Stromal cell of bone marrow (primary cell): Measurements from ENCODE around the gene GIPC3.

ENCODE experiments used
- DNase-seq: peaks from one replicate; pipeline ENCODE4 v3.0.0-alpha.2; 2012; ENCODE audit warnings: low read depth

GIPC3 gene

DNA sequence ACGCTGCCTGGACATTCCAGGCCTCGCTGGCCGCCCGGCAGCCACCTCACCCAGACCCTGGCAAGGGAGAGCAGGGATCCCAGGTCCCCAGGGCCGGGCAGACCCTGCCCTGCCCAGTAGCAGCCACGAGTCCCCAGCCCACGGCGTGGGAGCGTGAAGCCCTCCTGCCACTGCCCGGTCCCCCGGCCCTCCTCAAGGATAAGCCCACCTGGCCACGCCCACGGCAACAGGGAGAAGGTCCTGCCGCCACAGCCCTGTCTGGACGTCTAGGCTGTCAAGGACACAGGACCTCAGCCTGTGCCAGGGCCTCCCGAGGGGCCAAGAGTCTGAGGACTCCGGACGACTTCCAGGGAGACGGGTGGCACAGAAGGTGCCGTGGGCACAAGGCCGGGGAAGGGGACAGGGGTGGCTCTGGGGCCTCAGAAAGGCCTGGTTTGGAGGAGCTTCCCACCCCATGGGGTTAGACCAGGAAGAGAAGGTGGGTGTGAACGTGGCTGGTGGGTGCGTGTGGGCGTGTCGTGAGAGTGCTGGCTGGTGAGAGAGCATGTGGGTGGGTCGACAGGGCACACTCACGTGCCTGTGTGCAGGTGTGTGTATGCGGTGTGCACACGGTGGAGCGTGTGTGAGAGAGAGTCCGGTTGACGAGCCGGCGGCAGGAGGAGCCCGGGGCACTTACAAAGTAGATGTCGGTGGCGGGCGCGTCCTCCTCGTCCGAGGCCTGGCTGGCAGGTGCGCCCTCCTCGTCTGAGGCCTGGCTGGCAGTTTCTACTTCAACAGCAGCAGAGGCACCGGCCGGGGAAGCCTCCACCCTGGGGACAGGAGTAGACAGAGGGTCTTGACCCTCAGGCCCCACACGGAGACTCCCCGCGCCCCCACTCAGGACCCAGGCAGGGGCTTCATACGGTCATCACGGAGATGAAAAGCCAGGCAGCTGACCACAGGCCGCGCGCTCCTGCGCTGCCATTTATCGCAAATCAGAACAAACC is 53.2 kb downstream of the GIPC3 start:
- no peak for DNase-seq

DNA sequence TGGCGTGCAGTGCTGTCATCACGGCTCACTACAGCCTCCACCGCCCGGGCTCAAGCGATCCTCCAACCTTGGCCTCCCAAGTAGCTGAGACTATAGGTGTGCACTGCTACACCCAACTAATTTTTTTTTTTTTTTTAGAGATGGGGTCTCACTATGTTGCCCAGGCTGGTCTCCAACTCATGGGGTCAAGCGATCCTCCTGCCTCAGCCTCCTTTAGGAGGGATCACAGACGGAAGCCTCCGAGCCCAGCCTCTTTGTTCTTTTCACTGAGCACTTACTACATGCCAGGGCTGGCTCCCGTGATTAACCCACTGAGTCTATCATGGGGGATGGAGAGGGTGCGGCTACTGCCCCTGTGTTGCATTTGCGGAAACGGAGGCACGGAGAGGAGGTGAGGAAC is 54.2 kb downstream of the GIPC3 start:
- no peak for DNase-seq

DNA sequence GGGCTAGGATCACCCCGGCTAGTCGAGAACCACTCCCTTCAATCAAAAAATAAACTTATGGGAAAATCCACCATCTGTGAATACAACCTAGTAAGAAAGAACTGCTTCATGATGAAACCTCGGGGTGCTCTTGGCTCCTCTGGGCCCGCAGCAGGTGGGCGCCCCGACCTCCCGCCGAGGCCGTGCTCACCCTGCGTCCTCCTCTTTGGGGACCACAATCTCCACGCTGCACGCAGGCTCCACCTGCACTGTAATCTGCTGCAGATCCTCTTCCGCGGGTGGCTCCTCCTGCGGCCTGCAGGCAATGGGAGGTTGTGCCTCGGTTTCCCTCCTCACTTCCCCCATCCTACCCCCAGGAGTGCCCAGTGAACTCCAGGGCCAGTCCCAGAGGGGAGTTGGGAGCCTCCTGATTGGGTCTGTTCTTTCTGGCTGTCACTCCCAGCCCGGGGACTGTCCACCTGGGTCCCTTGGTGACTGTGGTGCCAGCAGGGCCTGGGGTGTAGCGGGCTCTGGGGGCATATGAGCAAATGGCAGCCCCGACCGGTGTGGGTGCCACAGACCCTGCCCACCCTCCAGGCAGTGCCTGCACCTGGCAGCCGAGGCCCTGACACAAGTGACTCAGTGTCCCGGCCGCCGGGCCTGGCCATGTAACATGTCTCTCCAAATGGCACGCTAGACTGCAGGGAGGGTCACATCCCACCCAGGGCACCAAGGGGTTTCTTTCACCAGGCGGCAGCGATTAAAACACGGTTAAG is 56.4 kb downstream of the GIPC3 start:
- DNase-seq: no peak

DNA sequence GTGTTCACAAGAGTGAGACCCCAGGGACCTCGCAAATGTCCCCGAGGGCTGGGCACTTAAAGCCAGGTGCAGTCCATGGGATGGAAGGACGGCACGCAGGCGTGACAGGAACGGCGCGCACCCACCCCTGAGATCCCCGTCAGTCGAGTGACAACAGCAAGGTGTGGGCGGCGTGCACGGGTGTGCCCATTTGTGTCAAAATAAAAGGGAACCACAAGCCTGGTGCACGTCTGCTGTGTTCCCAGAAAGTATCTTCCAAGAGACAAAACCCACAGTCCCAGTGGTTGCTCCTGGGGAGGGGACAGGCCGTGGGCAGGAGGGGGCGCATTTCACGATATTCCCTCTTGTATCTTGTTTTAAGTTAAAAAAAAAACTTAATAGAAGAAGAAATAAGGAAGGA is 57.0 kb downstream of the GIPC3 start:
- no peak for DNase-seq
